A549 (cell line): Measurements from ENCODE around the gene DGUOK. TPM values are rescaled to one million over a fixed set of nuclear protein-coding genes. Genes with fewer than 3 reads are reported as not detected.

Experiments used
- ATAC-seq, 2 experiments: fragments of 200-7000 bp in 1 of 2; fragments of >200 bp in 1 of 2; cut with Nextera tagmentation in 1 of 2; cut with Tn5 transposase in 1 of 2; 3 replicates each; pipeline versions ENCODE4 v1.8.0 to v1.9.1; 2018 to 2020; ENCODE audit warnings: mild to moderate bottlenecking in 1 of 2, moderate library complexity in 1 of 2
- CTCF ChIA-PET: fragments of 300-600 bp; sonication (Branson Sonifier 250); formaldehyde crosslinking; extraction: SDS; loops from one replicate; lab custom pipeline; 2021; ENCODE audit warnings: antibody characterized with exemption, inconsistent platforms; lab: Yijun Ruan, JAX
- POLR2A ChIA-PET: fragments of 350-600 bp; formaldehyde crosslinking; extraction: SDS; loops from one replicate; lab custom pipeline; 2021; ENCODE audit warnings: antibody characterized with exemption, inconsistent platforms; lab: Yijun Ruan, JAX
- DNase-seq, 2 experiments: peaks; one replicate each; pipeline versions ENCODE4 v3.0.0 to v3.0.0-alpha.2; 2011 to 2016; ENCODE audit warnings: low read depth in 1 of 2, low spot score in 1 of 2
- FAIRE-seq: peaks from 2 replicates; lab custom pipeline; 2011; peaks lifted over from hg19 to GRCh38; lab: Jason Lieb, UNC
- H3K27ac ChIP-seq, 2 experiments: fragments of >200 bp; sonication (Bioruptor Twin); formaldehyde crosslinking; 3 replicates each; pipeline ENCODE4 v1.5.1; 2016 to 2017
- H3K4me1 ChIP-seq: fragments of >200 bp; sonication (Bioruptor Twin); formaldehyde crosslinking; 3 replicates; pipeline ENCODE4 v1.6.1; 2016
- H3K4me2 ChIP-seq: fragments of >200 bp; sonication (Bioruptor Twin); formaldehyde crosslinking; 3 replicates; pipeline ENCODE4 v1.6.1; 2016
- H3K4me3 ChIP-seq: fragments of >200 bp; sonication (Bioruptor Twin); formaldehyde crosslinking; 3 replicates; pipeline ENCODE4 v1.5.1; 2016
- H3K9me3 ChIP-seq: fragments of >200 bp; sonication (Bioruptor Twin); formaldehyde crosslinking; 3 replicates; pipeline ENCODE4 v1.6.1; 2016
- ATOH8 ChIP-seq: fragments of 250-450 bp; sonication (Bioruptor Pico); IDR thresholded peaks from 2 replicates; pipeline ENCODE4 v1.5.0; 2020; ENCODE audit warnings: low read depth, mild to moderate bottlenecking, moderate library complexity
- BHLHE40 ChIP-seq: IDR thresholded peaks from 2 replicates; pipeline ENCODE4 v1.6.1; 2012; ENCODE audit warnings: low read depth, low read length, inconsistent platforms
- CBX2 ChIP-seq: fragments of 200-600 bp; sonication (generic); IDR thresholded peaks from 2 replicates; pipeline ENCODE4 v1.6.1; 2016; ENCODE audit warnings: low read depth, mild to moderate bottlenecking, borderline replicate concordance
- CBX8 ChIP-seq: fragments of 200-600 bp; sonication (generic); IDR thresholded peaks from 2 replicates; pipeline ENCODE4 v1.6.1; 2016
- CEBPB ChIP-seq, 2 experiments: fragments of >200 bp in 1 of 2; sonication (Bioruptor Twin) in 1 of 2; formaldehyde crosslinking in 1 of 2; IDR thresholded peaks; 2 replicates each; pipeline ENCODE4 v1.6.1; 2012 to 2016
- E2F6 ChIP-seq: IDR thresholded peaks from 2 replicates; pipeline ENCODE4 v1.6.1; 2012; ENCODE audit warnings: low read depth, borderline replicate concordance
- ESRRA ChIP-seq: fragments of 150-350 bp; IDR thresholded peaks from 2 replicates; pipeline ENCODE4 v1.6.1; 2014; ENCODE audit warnings: mild to moderate bottlenecking, low read length, borderline replicate concordance
- FOSB ChIP-seq: fragments of 250-450 bp; sonication (Bioruptor Pico); IDR thresholded peaks from 2 replicates; pipeline ENCODE4 v1.5.0; 2020; ENCODE audit warnings: mild to moderate bottlenecking, moderate library complexity
- FOSL2 ChIP-seq, 2 experiments: fragments of 450-650 bp in 1 of 2; fragments of >200 bp in 1 of 2; sonication (Bioruptor Twin) in 1 of 2; formaldehyde crosslinking; IDR thresholded peaks; 2 replicates each; pipeline versions ENCODE4 v1.5.0 to v1.6.1; 2016 to 2020; ENCODE audit warnings: mild to moderate bottlenecking in 1 of 2, moderate library complexity in 1 of 2
- GATA3 ChIP-seq: IDR thresholded peaks from 2 replicates; pipeline ENCODE4 v1.6.1; 2012; ENCODE audit warnings: borderline replicate concordance
- HMGXB4 ChIP-seq: fragments of 250-450 bp; sonication (Bioruptor Pico); IDR thresholded peaks from 2 replicates; pipeline ENCODE4 v1.5.0; 2021; ENCODE audit warnings: mild to moderate bottlenecking, moderate library complexity, borderline replicate concordance
- HOXB13 ChIP-seq: fragments of 250-450 bp; sonication (Bioruptor Pico); IDR thresholded peaks from 2 replicates; pipeline ENCODE4 v1.5.0; 2020; ENCODE audit warnings: low read depth, mild to moderate bottlenecking, moderate library complexity
- JUN ChIP-seq, 2 experiments: fragments of >200 bp; sonication (Bioruptor Twin); formaldehyde crosslinking; IDR thresholded peaks; 2 replicates in 1 of 2; 3 replicates in 1 of 2; pipeline ENCODE4 v1.6.1; 2016 to 2017
- KDM1A ChIP-seq: fragments of 200-600 bp; sonication (generic); IDR thresholded peaks from 2 replicates; pipeline ENCODE4 v1.6.1; 2016; ENCODE audit warnings: low read depth, mild to moderate bottlenecking
- KDM5A ChIP-seq: fragments of 200-600 bp; sonication (generic); IDR thresholded peaks from 2 replicates; pipeline ENCODE4 v1.6.1; 2016; ENCODE audit warnings: antibody characterized with exemption, mild to moderate bottlenecking
- MAFK ChIP-seq: fragments of 450-650 bp; IDR thresholded peaks from 2 replicates; pipeline ENCODE4 v1.6.1; 2014; ENCODE audit not compliant: partially characterized antibody
- MAX ChIP-seq: IDR thresholded peaks from 2 replicates; pipeline ENCODE4 v1.6.1; 2012
- MAZ ChIP-seq: fragments of 150-350 bp; IDR thresholded peaks from 2 replicates; pipeline ENCODE4 v1.6.1; 2014; ENCODE audit warnings: antibody characterized with exemption, low read depth, low read length, borderline replicate concordance
- MYC ChIP-seq: IDR thresholded peaks from 2 replicates; pipeline ENCODE4 v1.6.1; 2012; ENCODE audit warnings: mild to moderate bottlenecking, inconsistent platforms, low read length, improper control_type of control experiment, borderline replicate concordance
- NFE2L2 ChIP-seq: fragments of 150-350 bp; conservative IDR thresholded peaks from 2 replicates; pipeline ENCODE4 v1.6.1; 2014; ENCODE audit warnings: low read length
- NPAS2 ChIP-seq: fragments of 250-450 bp; sonication (Bioruptor Pico); IDR thresholded peaks from 2 replicates; pipeline ENCODE4 v1.8.0; 2022; ENCODE audit warnings: mild to moderate bottlenecking, moderate library complexity, borderline replicate concordance
- PHF8 ChIP-seq: fragments of 200-600 bp; sonication (generic); IDR thresholded peaks from 2 replicates; pipeline ENCODE4 v1.6.1; 2016; ENCODE audit warnings: low read depth, mild to moderate bottlenecking, antibody characterized with exemption, moderate library complexity, borderline replicate concordance
- POLR2A ChIP-seq: IDR thresholded peaks from 2 replicates; pipeline ENCODE4 v1.6.1; 2012; ENCODE audit warnings: mild to moderate bottlenecking, low read length
- RARB ChIP-seq: fragments of 250-450 bp; sonication (Bioruptor Pico); IDR thresholded peaks from 2 replicates; pipeline ENCODE4 v1.8.0; 2021; ENCODE audit warnings: mild to moderate bottlenecking, moderate library complexity
- REST ChIP-seq: fragments of 200-600 bp; sonication (generic); IDR thresholded peaks from 2 replicates; pipeline ENCODE4 v1.6.1; 2016; ENCODE audit warnings: antibody characterized with exemption, mild to moderate bottlenecking, moderate library complexity
- SMC3 ChIP-seq: fragments of >200 bp; sonication (Bioruptor Twin); formaldehyde crosslinking; IDR thresholded peaks from 3 replicates; pipeline ENCODE4 v1.6.1; 2018; ENCODE audit warnings: inconsistent platforms
- TFCP2L1 ChIP-seq: fragments of 250-450 bp; sonication (Bioruptor Pico); IDR thresholded peaks from 2 replicates; pipeline ENCODE4 v1.5.0; 2021; ENCODE audit warnings: mild to moderate bottlenecking
- USF2 ChIP-seq: fragments of 450-650 bp; IDR thresholded peaks from 2 replicates; pipeline ENCODE4 v1.6.1; 2014; ENCODE audit warnings: antibody characterized with exemption
- ZC3H11A ChIP-seq: fragments of 450-650 bp; IDR thresholded peaks from 2 replicates; pipeline ENCODE4 v1.6.1; 2014; ENCODE audit warnings: antibody characterized with exemption, mild to moderate bottlenecking
- ZFP36 ChIP-seq: fragments of 450-650 bp; IDR thresholded peaks from 2 replicates; pipeline ENCODE4 v1.6.1; 2014; ENCODE audit warnings: borderline replicate concordance; ENCODE audit not compliant: partially characterized antibody
- ZNF302 ChIP-seq: fragments of 250-450 bp; sonication (Bioruptor Pico); IDR thresholded peaks from 2 replicates; pipeline ENCODE4 v1.9.0; 2021; ENCODE audit warnings: inconsistent platforms, mild to moderate bottlenecking, moderate library complexity
- WGBS: methylation state at CpG from one replicate; pipeline ENCODE4 v1.1.6; 2017; ENCODE audit errors: missing lambda C conversion rate; 5-methylcytosine and 5-hydroxymethylcytosine counted together
- polyA plus RNA-seq, 4 experiments: library from polyadenylated mRNA; depleted of rRNA in 3 of 4; stranded (reverse); fragments of >200 nt; fragmentation: RNase III in 1 of 4; extraction: RNeasy Plus Mini Kit Qiagen cat#74134 plus additional on column Dnase treatment in 1 of 4; gene quantifications; 2 replicates in 3 of 4; 3 replicates in 1 of 4; pipeline ENCODE4 v1.2.3, GENCODE V29; 2011 to 2017

DGUOK gene
- polyA plus RNA-seq, 2 of the 4 experiments (the other 2 are of a cell fraction) = 128 to 145 TPM

- Histone ChIP-seq H3K9me3 (no peaks in the 10 kb centered on the region), H3K27ac (peak overlapping the region; percentile 92 to 99), H3K4me1 (peaks cover 56% of the 10 kb centered on the region), H3K4me2 (peak overlapping the region; percentile 80), H3K4me3 (peak overlapping the region; percentile 77)
- TF ChIP-seq ZNF302 (CRISPR knock-in tag) (no peak), SMC3 (no peak), HOXB13 (no peak; the same call in 1 of the 2 replicates), GATA3 (no peak), KDM1A (no peak), CEBPB (IDR thresholded peaks at IDR 0.05) (no peak), CBX8 (no peak), FOSL2 (IDR thresholded peaks at IDR 0.05) (no peak), FOSL2 (CRISPR knock-in tag; IDR thresholded peaks at IDR 0.05) (no peak), USF2 (no peak), JUN (IDR thresholded peaks at IDR 0.05) (no peak), KDM5A (no peak), ZFP36 (no peak), CBX2 (no peak), NFE2L2 (no peak), MAFK (peak; percentile 33), BHLHE40 (no peak), REST (no peak), E2F6 (peak; percentile 20; the same call in 1 of the 2 replicates), ESRRA (no peak), NPAS2 (CRISPR knock-in tag) (no peak), TFCP2L1 (CRISPR knock-in tag) (no peak), RARB (CRISPR knock-in tag) (no peak), FOSB (CRISPR knock-in tag) (no peak), MYC (no peak), POLR2A (no peak; the same call in 1 of the 2 replicates), HMGXB4 (CRISPR knock-in tag) (no peak), PHF8 (peak; percentile 34; the same call in 1 of the 2 replicates), ATOH8 (CRISPR knock-in tag) (no peak), MAZ (no peak), MAX (peak; percentile 10; the same call in 1 of the 2 replicates), ZC3H11A (no peak)
- POLR2A ChIA-PET = no interaction called here
- CTCF ChIA-PET = interaction anchor here (0.9 to 1.7 kb wide), 4 partner anchors 12 to 41 kb away, joined by 3 to 7 read pairs (median 3); no protein-coding TSS in a partner anchor
- WGBS = 2% methylated on average over 24 of the region's 66 CpGs
- DNase-seq = peak; percentile 27 to 36
- FAIRE-seq = no peak
- peak in 1 of 2 experiments; percentile 10; a peak in 2 of 6 replicates for ATAC-seq
These were observed 58.8 kb downstream of the DGUOK start for GRCh38 chr2:73985308-73986084.
